ENCODE measurements around the gene PPP1R3F. TPM values are rescaled to one million over a fixed set of nuclear protein-coding genes. Genes with fewer than 3 reads are reported as not detected.

The PPP1R3F gene
- total RNA-seq, 2 donors from 2014 or later, result 1.9 to 2.5 TPM

DNA sequence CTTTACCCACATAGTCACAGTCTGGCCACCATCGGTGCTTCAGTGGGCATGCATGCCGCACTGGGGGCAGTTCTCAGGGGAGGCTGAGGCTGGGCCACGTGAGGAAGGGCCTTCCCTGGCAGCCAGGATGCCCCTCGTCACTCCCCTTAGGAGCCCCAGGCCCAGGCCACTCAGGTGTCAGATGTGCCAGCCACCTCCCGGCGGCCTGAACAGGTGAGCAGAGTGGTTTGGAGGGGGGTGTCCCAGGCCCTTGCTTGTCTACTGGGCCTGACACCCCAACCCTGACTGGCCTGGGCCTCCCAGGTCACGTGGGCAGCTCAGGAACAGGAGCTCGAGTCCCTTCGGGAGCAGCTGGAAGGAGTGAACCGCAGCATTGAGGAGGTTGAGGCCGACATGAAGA lies 22.2 kb upstream of the PPP1R3F start:
- ATAC-seq, result no peak
- intact Hi-C loops (cut with DNase I, micrococcal nuclease), result no loop called here
- no peak for DNase-seq

DNA sequence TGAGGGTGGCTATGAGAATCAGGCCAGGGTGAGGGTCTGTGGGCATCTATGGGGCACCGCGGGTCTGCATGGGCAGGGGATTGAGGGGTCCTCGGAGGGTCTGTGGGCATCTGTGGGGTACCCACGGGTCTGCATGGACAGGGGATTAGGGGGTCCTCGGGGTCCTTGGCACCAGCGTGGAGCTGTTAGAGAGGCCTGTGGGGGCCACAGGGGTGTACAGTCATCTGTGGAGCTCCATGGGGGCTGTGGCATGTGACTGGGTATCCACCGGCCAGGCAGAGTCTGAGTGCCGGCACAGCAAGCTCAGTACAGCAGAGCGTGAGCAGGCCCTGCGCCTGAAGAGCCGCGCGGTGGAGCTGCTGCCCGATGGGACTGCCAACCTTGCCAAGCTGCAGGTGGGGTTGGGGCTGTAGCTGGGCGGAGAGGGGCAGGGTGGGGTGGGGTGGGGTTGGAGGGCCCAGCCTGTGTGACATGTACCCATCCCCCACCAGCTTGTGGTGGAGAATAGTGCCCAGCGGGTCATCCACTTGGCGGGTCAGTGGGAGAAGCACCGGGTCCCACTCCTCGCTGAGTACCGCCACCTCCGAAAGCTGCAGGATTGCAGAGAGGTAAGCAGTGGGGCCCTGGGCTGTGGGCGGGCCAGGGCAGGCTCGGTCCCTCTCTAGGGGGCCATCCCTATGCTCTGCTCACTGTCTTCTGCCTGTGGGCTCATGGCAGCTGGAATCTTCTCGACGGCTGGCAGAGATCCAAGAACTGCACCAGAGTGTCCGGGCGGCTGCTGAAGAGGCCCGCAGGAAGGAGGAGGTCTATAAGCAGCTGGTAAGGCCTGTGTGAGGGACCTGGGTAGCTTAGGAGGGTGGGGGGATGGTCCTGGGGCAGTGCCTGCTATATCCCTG lies 21.4 kb upstream of the PPP1R3F start:
- intact Hi-C loops (cut with DNase I, micrococcal nuclease), result no loop called here
- no peak for ATAC-seq
- DNase-seq, result no peak

DNA sequence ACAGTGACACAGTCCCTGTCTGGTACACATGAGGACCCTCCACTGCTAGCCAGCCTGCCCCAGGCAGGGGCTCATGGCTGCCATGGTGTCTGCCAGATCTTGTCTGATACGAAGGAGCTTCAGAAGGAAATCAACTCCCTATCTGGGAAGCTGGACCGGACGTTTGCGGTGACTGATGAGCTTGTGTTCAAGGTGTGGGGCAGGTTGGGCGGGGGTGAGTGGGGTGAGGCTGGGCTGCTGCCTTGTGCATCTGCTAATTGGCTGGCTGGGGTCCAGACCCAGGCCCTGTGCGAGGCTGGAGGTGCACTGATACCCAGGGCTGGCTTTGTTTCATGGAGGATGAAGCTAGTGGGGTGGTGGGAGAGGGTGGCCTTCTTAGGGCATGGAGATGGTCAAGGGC lies 20.5 kb upstream of the PPP1R3F start:
- intact Hi-C loops (cut with DNase I, micrococcal nuclease), result no loop called here
- DNase-seq (no peak), ATAC-seq (no peak)

DNA sequence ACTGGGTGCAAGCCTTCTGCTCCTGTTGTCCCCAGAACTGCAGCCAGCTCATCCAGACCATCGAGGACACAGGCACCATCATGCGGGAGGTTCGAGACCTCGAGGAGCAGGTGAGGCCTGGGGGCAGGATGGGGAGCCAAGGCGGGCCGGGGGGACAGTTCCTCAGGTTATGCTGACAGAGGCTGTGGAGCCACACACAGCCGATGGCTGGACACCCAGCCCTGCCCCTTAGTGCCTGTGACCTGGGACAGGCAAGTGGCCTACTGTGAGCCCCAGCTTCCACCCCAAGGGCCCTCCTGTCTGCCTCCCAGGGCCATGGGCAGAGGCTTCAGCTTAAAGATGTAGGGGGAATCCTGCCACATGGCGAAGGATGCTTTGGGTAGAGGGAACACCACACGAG lies 20.0 kb upstream of the PPP1R3F start:
- ATAC-seq, result no peak
- DNase-seq, result no peak
- intact Hi-C loops (cut with DNase I, micrococcal nuclease), result no loop called here

DNA sequence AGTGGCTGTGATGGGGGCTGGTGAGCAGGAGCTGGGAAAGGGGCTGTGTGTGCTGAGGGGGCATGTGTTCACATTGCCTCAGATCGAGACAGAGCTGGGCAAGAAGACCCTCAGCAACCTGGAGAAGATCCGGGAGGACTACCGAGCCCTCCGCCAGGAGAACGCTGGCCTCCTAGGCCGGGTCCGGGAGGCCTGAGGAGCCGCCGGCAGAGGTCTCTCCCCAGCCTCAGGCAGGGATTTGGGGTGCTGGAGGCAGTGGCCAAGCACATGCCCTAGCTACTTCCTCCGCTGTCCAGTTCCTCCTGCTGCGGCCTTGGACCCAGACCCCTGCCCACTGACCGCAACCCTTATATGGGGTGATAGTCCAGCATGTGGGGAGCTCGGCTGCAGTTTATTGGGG lies 19.5 kb upstream of the PPP1R3F start:
- intact Hi-C loops (cut with DNase I, micrococcal nuclease), result no loop called here
- ATAC-seq (no peak), DNase-seq (no peak)

DNA sequence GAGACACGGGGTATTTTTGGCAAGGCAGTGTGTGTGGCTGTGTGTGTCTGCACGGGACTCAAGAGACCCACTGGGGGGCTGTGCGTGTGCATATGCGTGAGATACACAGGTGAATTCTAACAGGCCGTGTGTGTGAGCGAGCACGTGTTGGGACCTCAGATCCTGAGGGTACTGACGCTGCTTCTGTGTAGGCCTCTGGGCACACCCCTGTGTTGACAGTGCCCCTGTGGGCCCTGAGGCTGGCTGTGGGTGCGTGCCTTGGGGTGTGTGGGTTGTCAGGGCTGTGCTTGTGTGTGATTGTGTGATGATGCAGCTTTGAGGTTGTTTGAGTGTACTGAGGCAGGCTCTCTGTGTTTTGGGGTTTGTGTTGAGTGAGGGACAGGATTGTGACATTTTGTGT lies 19.0 kb upstream of the PPP1R3F start:
- ATAC-seq (no peak), DNase-seq (no peak)
- intact Hi-C loops (cut with DNase I, micrococcal nuclease), result no loop called here

DNA sequence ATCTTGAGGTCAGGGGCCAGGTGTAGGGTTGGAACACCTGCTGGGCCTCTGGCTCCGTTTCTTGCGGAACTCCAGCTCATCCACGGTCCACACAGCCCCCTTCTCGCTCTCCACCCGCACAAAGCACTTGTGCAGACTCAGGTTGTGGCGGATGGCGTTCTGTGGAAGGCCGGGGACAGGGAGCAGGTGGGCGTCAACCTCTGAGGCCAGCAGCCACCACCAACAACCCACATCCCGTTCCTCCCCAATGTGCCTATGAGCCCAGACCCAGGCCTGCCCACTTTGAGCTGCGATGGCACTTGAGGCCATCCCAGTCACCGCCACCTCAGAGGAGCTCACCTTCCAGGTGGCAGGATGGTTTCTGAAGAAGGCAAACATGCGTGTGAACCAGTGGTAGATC lies 18.3 kb upstream of the PPP1R3F start:
- ATAC-seq, result no peak
- no peak for DNase-seq
- intact Hi-C loops (cut with DNase I, micrococcal nuclease), result no loop called here

DNA sequence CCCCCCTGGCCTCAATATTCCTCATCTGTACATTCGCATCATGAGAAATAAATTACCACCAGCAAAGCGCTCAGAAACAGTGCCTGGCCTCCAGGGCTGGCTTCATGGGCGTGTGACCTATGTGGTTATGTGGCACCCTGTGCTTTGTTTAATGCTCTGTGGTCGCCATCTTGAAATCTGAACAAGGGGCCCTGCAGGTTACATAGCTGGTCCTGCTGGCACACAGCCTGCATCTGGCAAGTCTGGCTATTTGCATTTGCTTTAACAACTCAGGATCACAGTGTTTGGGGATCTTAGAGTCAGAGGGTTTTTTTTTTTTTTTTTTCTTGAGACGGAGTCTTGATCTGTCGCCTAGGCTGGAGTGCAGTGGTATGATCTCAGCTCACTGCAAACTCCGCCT lies 15.0 kb upstream of the PPP1R3F start:
- ATAC-seq, result no peak
- DNase-seq, result no peak
- intact Hi-C loops (cut with DNase I, micrococcal nuclease), result no loop called here

DNA sequence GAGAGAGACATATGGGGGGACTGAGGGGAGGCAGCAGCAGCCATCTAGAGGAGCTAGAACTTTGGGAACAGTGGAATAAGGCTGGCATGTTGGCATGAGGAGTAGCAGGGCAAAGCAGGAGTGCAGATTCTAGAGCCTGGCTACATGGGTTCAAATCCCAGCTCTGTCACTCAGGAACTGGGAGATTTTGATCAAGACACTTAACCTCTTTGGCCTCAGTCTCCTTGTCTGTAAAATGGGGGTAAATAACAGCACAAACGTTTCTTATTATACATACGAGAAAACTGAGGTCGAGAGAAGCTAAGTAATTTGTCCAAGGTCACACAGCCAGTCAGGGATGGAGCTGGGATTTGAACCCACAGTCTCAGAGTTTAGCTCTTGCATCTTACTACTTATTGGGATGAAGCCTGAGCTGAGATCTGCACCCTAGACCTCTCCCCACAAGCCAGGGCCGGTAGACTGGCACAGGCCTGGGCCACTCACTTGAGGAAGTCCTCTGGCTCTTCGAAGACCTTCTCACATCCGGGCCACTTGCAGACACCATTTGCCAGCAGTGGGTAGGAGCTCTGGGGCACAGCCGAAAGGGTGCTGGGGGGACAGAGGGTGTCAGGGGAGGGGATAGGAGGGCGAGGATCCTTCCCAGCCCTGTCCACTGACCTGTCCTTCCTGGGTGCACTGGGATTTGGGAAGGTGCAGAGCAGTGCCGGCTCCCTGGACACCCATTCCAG lies 13.2 kb upstream of the PPP1R3F start:
- no peak for DNase-seq
- intact Hi-C loops (cut with DNase I, micrococcal nuclease), result no loop called here
- ATAC-seq, result no peak

DNA sequence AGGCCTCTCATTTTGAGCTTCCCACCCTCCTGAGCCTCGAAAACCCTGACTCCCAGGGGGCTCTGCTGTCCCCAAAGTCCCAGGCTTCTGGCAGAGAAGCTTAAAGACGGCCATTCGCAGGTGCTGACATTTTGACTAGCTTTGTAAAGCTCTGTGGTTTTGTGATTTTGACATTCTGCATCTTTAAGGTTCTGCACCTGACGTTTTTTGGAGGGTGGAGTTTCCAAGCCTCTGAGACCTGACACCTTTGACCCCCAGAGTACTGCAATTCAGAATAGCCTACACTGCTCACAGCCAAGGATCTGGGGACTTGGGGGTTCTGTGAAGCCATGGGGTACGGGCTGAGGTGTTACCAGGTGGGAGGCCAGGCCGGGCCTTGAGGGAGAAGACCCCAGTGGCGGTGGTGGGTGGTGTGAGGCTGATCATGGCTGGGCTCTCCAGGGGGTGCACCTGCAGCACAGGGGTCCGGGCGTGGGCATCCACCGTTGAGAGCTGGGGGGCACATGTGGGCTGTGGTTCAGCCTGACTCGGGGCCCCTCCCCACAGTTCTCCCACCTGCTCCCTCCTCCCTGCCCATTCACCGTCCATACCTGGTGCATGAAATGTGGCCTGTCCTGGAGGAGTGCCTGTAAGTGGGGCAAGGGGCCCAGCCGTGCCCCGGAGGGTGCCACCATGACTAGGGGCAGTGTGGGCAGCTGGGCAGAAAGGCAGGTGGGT lies 12.4 kb upstream of the PPP1R3F start:
- no peak for ATAC-seq
- intact Hi-C loops (cut with DNase I, micrococcal nuclease), result no loop called here
- no peak for DNase-seq

DNA sequence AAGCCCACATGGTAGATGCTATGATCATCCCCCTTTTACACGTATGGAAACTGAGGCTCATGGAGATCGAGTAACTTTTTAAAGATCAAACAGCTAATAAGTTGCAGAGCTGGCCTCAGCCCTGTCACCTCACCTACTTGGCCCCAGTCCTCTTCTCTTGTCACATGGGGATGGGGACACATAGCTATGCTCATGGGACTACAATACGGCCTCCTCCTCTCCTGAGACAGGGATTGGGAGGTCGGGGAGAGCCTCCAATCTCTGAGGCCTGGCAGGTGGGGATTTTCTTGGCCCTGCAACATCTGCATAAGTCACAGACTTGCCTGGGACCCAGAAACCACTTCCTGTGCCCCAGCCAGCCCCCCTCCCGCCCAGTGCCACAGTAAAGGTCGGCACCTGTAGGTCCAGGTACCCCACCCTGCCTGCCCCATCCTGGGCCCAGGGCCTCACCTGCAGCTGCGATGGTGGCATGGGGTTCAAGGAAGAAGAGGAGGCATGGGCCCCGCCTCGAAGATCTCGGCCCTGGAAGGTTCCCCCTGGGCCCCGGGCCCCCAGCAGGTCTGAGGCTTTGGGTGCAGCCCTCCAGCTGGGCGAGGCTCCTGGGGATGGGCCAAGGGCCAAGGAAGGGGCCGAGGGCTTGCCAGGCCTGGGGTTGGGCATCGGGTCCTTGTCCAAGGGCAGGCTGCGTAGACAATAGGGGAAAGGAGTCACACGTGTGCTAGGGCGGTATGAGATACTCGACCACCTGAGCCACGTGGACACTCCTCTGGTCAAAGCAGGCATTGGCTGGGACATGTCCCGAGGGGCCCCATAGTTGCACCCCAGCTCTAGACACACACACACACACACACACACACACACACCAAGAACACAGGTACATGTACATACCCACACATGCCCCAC lies 11.5 kb upstream of the PPP1R3F start:
- DNase-seq (no peak), ATAC-seq (no peak)
- intact Hi-C loops (cut with DNase I, micrococcal nuclease), result no loop called here

DNA sequence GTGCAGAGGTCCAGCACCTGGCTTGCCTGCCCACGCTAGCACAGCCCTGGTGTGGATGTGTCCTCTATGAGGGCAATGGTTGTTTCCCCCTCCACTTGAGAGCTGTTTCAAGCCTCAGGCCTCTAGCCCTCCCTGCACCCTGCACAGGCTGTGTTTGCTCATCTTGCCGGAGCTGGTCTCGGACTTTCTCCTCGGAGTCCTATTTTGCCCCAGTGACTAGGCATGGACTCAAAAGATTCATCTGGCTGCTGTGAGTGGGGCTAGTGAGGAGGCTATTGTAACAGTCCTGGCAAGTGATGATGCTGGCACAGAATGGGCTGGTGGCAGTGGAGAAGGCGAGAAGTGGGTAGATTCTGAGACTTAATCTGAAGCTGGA lies 10.9 kb upstream of the PPP1R3F start:
- no peak for ATAC-seq
- intact Hi-C loops (cut with DNase I, micrococcal nuclease), result no loop called here

DNA sequence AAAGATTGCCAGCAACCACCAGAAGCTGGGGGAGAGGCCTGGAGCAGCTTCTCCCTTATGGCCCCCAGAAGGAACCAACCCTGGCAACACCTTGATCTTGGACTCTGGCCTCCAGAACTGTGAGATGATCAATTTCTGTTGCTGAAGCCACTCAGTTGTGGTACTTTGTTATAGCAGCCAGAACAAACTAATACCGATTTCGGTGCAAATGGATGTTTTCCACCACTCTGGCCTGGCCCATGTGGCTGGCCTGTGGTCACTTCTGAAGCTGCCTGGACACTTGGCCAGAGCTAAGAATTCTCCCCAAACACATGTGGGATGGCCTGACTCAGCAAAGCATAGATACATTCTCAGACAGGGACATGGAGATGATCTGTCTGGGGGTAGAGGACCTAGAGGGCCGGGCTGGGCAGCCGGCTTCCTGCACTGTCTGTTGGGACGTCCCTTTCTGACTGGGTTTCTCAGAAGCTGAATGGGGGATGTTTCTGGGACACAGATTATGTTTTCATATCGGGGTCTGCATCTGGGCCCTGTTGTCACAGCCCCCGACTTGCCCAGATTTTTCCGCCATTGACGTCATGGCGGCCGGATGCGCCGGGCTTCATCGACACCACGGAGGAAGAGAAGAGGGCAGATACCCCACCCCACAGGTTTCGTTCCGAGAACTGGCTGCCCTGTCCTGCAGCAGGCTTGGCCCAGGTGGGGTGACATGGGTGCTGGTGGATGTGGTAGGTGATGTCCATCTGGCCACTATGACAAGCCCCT lies 9.2 kb upstream of the PPP1R3F start:
- no peak for ATAC-seq
- intact Hi-C loops (cut with DNase I, micrococcal nuclease), result no loop called here
- no peak for DNase-seq

More for the DNA sequence above, 10.9 kb upstream of the PPP1R3F start:
- DNase-seq, result no peak

DNA sequence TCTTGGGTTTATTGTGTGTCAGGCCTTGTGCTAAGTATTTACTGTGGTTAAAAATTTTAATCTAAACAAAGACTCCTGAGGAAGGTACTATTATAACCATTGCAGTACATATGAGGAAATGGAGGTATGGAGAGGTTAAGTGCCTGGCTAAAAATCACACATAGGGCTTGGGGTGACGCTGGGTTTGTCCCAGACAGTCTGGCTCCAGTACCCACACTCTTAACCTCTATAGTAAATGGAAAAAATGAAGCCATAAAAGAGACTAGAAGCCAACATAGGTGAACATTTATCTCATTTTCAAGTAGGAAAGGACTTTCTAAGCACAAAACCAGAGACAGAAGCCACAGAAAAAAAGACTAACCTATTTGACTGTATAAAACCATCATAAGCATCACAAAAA lies 7.0 kb upstream of the PPP1R3F start:
- ATAC-seq (no peak), DNase-seq (no peak)
- intact Hi-C loops (cut with DNase I, micrococcal nuclease), result no loop called here

DNA sequence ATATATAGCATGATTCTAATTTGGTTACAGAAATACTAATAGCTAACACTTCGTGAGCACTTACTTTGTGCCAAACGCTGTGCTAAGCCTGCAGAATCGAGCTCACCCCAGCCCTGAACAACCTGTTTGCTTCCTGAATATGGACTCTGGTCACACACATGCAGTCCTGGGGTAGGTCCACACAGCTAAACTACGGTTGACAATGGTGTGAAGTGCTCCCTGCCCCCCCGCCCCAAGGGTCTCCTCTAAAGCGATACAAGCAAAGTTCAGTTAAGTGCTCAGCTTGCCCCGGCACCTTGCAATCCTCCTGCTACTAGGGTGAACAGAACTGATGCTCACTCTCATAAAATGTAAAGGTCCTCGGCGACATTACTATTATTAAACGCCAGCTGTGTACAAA lies 6.0 kb upstream of the PPP1R3F start:
- DNase-seq, result no peak
- ATAC-seq, result no peak
- intact Hi-C loops (cut with DNase I, micrococcal nuclease), result no loop called here

DNA sequence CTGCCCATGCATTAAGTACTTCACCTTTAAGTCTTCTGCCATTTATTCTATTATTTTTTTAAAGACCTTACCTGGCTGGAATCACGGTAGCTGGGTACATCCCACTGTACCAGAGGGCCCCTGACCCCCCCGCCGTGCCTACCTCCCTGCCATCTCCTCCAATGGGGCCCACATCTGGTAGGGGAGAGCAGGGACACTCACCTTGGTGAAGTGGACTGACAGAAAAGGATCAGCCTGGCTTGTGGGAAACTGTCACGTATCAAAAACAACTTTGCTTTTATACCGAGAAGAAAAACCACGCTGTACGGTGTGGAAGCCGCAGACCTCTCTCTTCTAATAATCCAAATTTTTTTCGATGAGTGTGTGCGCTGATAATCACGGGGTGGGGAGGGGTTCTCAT lies 5.1 kb upstream of the PPP1R3F start, which contains the start of gene FOXP3:
TSS of gene FOXP3 (minus strand) at position 251 of the 400 bp plus-strand sequence. CDS start 6,205 bp downstream, outside the sequence.
- DNase-seq (no peak), ATAC-seq (no peak)
- intact Hi-C loops (cut with DNase I, micrococcal nuclease), result no loop called here

DNA sequence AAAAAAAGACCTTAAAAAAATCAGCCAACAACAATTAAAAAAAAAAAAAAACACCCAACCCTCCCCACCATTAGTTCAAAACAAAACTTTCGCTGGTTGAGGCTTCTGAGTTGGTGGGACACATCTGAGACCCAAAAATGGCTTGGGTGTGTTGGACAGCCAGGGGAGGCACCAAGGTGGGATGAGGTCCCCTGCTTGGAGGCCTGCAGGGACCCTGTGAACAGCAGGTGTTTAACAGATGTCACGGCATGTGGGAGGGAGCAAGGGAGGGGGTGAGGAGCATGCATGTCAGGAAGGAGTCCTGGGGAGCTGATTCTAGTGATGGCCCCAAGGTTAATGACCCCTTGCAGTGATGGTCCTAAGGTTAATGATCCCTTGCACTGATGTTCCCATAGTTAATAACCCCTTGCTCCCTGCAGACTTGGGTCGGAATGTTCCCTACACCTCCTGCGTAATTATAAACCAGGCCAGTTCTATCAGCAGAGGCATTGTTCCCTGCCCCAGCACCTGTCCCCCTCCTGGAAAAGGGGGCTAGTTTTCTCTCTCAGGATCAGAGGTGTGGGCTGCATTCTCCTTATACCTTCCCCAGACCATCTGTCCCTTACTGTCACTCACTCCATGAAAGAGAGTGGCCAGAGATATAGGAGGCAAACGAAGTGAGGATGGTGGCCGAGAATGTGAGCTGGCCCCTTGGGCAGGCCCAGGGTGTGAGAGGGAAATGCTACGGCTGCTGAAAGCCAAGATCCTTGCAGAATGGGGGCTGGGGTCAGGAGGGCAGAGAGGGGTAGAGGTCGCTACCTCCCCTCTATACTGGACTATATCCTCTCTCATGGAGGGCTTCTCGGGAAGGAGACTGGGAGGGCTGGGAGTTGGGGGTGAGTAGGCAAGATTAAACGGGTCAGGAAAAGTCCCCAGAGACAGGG lies 2.8 kb upstream of the PPP1R3F start:
- intact Hi-C loops (cut with DNase I, micrococcal nuclease), result no loop called here
- DNase-seq, result no peak

More for the DNA sequence above, 2.8 kb upstream of the PPP1R3F start:
- no peak for ATAC-seq
